AG04450 (cell line): ENCODE results near the gene DHX35. TPM values are rescaled to one million over a fixed set of nuclear protein-coding genes. Genes with fewer than 3 reads are reported as not detected.

Experiments
- CTCF ChIA-PET: fragments of 300-600, 350-600 bp; formaldehyde crosslinking; extraction: SDS; loops from one replicate; lab custom pipeline; 2022; ENCODE audit warnings: antibody characterized with exemption, inconsistent platforms; lab: Charles Lee
- POLR2A ChIA-PET: fragments of 350-600 bp; formaldehyde crosslinking; extraction: SDS; loops from one replicate; lab custom pipeline; 2021; ENCODE audit warnings: antibody characterized with exemption, inconsistent platforms; lab: Yijun Ruan, JAX
- DNase-seq: peaks from one replicate; pipeline ENCODE4 v3.0.0-alpha.2; 2011; ENCODE audit warnings: low read depth, low spot score
- H3K27ac ChIP-seq: one replicate; pipeline ENCODE4 v1.5.1; 2012; ENCODE audit warnings: low read depth, low read length, control low read depth
- H3K27me3 ChIP-seq: one replicate; pipeline ENCODE4 v1.6.0; 2012; ENCODE audit warnings: low read length; ENCODE audit not compliant: control insufficient read depth, insufficient read depth
- H3K4me3 ChIP-seq: 2 replicates; pipeline ENCODE4 v1.5.1; 2011; ENCODE audit warnings: mild to moderate bottlenecking, low read depth, low read length, control low read depth
- H3K9me3 ChIP-seq: 2 replicates; pipeline ENCODE4 v1.5.1; 2012; ENCODE audit warnings: low read length; ENCODE audit not compliant: control insufficient read depth, insufficient read depth
- polyA plus RNA-seq: library from polyadenylated mRNA; depleted of rRNA; stranded (reverse); fragments of >200 nt; gene quantifications from 2 replicates; pipeline ENCODE4 v1.2.3, GENCODE V29; 2011
- TF ChIP-seq, protein P1 (sequence below): IDR thresholded peaks from 2 replicates; pipeline ENCODE4 v1.5.1; 2011; ENCODE audit warnings: low read depth, low read length, control low read depth, inconsistent platforms

DHX35 gene
- polyA plus RNA-seq, 1 experiment, result 14.4 TPM

DNA sequence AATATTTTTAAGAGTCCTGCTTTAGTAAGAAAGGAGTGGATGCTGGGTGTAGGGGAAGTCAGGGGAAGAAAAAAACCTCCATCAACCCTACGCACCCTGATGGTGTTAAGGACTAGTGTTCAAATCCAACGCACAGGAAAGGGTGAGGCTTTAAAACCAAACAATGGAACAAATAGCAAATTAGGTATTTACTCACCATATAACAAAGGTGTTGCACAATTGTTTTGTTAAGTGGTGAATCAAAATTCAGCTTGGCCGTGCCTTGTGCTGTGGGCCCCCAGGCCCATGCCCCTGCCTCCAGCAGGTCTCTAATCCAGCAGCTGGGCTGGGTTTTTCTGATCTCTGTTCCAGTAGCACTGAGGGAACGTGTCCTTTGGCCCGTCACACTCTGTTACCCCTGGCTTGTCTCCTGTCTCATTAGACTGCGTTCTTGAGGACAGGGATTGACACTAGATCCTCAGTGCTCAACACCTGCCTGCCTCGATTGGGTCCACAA lies 24.1 kb upstream of the DHX35 start:
- POLR2A ChIA-PET, result no interaction called here
- H3K27me3 ChIP-seq, result no peaks in the 10 kb centered on the region
- H3K4me3 ChIP-seq, result no peak overlapping the region
- H3K27ac ChIP-seq, result no peak overlapping the region
- TF ChIP-seq, protein P1, sequence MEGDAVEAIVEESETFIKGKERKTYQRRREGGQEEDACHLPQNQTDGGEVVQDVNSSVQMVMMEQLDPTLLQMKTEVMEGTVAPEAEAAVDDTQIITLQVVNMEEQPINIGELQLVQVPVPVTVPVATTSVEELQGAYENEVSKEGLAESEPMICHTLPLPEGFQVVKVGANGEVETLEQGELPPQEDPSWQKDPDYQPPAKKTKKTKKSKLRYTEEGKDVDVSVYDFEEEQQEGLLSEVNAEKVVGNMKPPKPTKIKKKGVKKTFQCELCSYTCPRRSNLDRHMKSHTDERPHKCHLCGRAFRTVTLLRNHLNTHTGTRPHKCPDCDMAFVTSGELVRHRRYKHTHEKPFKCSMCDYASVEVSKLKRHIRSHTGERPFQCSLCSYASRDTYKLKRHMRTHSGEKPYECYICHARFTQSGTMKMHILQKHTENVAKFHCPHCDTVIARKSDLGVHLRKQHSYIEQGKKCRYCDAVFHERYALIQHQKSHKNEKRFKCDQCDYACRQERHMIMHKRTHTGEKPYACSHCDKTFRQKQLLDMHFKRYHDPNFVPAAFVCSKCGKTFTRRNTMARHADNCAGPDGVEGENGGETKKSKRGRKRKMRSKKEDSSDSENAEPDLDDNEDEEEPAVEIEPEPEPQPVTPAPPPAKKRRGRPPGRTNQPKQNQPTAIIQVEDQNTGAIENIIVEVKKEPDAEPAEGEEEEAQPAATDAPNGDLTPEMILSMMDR, result no peak
- H3K9me3 ChIP-seq, result no peaks in the 10 kb centered on the region
- CTCF ChIA-PET, result no interaction called here
- no peak for DNase-seq

DNA sequence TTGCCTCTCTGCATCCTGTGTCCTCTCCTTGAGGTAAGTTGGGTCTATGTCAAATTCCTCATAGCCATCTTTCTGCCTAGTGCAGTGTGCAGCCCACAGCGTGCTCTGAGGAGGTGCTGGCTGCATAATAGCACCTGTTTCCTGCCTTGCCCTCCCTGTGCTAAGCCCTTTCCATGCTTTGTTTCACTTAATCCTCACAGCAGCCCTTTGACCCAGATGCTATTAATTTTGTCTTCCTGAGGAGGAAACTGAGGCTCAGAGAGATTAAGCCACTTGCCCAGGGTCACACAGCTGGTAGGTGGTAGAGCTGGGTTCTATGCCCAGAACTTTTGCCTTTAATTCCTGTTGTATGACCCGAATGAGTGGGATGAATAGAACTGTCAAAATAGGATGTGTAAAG lies 22.5 kb upstream of the DHX35 start:
- POLR2A ChIA-PET, result no interaction called here
- Histone ChIP-seq H3K27ac (no peak overlapping the region), H3K27me3 (no peaks in the 10 kb centered on the region), H3K4me3 (no peak overlapping the region), H3K9me3 (no peaks in the 10 kb centered on the region)
- no peak for DNase-seq
- CTCF ChIA-PET, result no interaction called here
- TF ChIP-seq, protein P1, result no peak

DNA sequence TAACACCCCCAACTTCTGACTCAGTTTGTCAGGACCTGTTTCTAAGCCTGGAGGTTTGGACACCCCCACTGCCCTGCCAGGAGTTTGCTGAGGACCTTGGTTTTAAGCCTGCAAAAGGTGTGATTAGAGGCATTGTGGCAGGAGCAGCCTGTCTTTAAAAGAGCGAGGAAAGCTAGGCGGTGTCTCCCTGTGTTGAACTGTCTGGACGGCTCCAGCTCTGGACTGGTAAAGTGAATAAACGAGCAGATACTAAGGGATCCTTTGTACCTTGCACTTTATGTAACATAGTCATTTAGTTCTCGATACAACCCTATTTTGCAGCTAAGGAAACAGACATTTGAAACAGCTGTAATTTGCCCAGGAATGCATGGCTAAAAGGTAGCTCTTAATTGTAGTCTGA lies 21.5 kb upstream of the DHX35 start:
- TF ChIP-seq, protein P1, result no peak
- no peak overlapping the region for H3K4me3 ChIP-seq
- POLR2A ChIA-PET, result no interaction called here
- H3K9me3 ChIP-seq, result no peaks in the 10 kb centered on the region
- H3K27me3 ChIP-seq, result no peaks in the 10 kb centered on the region
- CTCF ChIA-PET, result no interaction called here
- DNase-seq, result no peak
- no peak overlapping the region for H3K27ac ChIP-seq

DNA sequence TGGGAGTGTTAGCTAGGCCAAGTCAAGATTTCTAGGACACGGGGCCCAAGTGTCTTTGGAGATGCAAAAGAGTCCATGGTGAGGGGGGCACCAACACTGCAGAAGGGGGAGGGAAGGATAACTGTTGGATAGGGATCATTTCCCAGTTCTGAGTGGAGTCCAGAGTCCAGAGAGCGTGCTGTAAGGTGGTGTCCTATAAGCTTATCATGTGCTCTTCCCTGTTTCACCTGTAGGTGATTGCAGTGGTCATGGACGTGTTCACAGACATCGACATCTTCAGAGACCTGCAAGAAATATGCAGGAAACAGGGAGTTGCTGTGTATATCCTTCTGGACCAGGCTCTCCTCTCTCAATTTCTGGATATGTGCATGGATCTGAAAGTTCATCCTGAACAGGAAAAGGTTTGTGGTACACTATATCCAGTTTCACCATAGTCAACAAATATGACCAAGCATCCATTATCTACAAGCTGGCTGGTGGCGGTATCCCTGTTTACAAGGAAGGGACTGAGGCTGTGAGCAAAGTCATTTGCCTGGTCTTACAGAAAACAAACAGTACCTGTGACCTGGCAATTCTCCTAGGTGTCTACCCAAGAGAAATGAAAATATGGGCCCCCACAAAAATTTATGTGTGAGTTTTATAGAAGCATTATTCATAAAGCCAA lies 20.3 kb upstream of the DHX35 start:
- no peak for DNase-seq
- Histone ChIP-seq H3K4me3 (no peak overlapping the region), H3K9me3 (no peaks in the 10 kb centered on the region), H3K27ac (no peak overlapping the region), H3K27me3 (no peaks in the 10 kb centered on the region)
- ChIA-PET POLR2A (no interaction called here), CTCF (interaction anchor here (0.8 to 1.2 kb wide), 2 partner anchors 10 to 16 kb away, joined by 3 to 4 read pairs; partner anchors contain the start of gene FAM83D)
- TF ChIP-seq, protein P1, result no peak

DNA sequence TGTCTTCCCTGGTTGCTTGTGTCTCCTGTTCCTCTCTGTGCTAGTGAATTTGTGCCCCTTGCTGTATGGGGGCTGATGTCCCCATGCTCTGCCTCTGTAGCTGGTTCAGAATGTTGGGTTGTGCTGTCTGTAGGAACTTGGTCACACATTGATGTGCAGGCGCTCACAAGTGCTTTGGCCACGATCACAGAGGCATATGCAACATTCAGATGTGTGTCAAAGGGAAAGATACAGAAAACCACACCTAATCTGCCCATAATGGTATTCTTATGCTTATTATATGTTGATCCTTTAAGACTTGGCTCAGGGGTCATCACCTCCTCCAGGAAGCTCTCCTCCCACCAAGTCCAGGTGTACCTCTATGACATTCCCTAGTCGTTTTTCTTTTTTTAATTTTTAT lies 17.1 kb upstream of the DHX35 start:
- POLR2A ChIA-PET, result no interaction called here
- CTCF ChIA-PET, result interaction anchor here (0.8 kb wide), 1 partner anchor 19 kb away, joined by 4 read pairs; the partner anchor contains the start of gene FAM83D

More for the DNA sequence above, 17.1 kb upstream of the DHX35 start:
- Histone ChIP-seq H3K9me3 (no peaks in the 10 kb centered on the region), H3K4me3 (no peak overlapping the region), H3K27me3 (no peaks in the 10 kb centered on the region), H3K27ac (no peak overlapping the region)
- DNase-seq, result no peak
- TF ChIP-seq, protein P1, result no peak
